Upper lobe of right lung (tissue), 1 donor: ENCODE results near the gene SH2D2A. TPM values are rescaled to one million over a fixed set of nuclear protein-coding genes. Genes with fewer than 3 reads are reported as not detected.

Source experiments
- ATAC-seq: fragments of 200-7000 bp; cut with Tn5 transposase; one replicate; pipeline ENCODE4 v1.9.1; 2020; ENCODE audit warnings: mild to moderate bottlenecking, moderate library complexity
- DNase-seq: peaks from one replicate; pipeline ENCODE4 v3.0.0-alpha.2; 2020
- H3K27ac ChIP-seq: fragments of 200-600 bp; one replicate; pipeline ENCODE4 v1.8.0; 2022
- H3K27me3 ChIP-seq: fragments of 200-600 bp; one replicate; pipeline ENCODE4 v1.8.0; 2022; ENCODE audit warnings: mild to moderate bottlenecking
- H3K36me3 ChIP-seq: fragments of 200-600 bp; one replicate; pipeline ENCODE4 v1.8.0; 2022
- H3K4me1 ChIP-seq: fragments of 200-600 bp; one replicate; pipeline ENCODE4 v1.8.0; 2022
- H3K4me3 ChIP-seq: fragments of 200-600 bp; one replicate; pipeline ENCODE4 v1.8.0; 2022; ENCODE audit warnings: mild to moderate bottlenecking
- H3K9me3 ChIP-seq: fragments of 200-600 bp; one replicate; pipeline ENCODE4 v1.8.0; 2022
- intact Hi-C: fragments of 100-400 bp; cut with DNase I; formaldehyde crosslinking; loops from one replicate; pipeline ENCODE4 v1.11.0; 2022
- total RNA-seq: library from RNA; stranded (reverse); fragmentation: NEBNext Ultra II Directional; extraction: Animal tissue kit (Norgen Biotek cat#: 25700); gene quantifications from one replicate; pipeline ENCODE4 v1.2.1, GENCODE V29; 2021
- TF ChIP-seq, protein P1 (sequence below): fragments of 200-600 bp; IDR thresholded peaks from one replicate; pipeline ENCODE4 v1.8.0; 2022; ENCODE audit warnings: antibody characterized with exemption
- donor health status: DM: no; HTN: yes; CAD: no; lungs with severe emphysema.

Gene SH2D2A
- total RNA-seq, 1 donor from 2014 or later = 3.8 TPM

DNA sequence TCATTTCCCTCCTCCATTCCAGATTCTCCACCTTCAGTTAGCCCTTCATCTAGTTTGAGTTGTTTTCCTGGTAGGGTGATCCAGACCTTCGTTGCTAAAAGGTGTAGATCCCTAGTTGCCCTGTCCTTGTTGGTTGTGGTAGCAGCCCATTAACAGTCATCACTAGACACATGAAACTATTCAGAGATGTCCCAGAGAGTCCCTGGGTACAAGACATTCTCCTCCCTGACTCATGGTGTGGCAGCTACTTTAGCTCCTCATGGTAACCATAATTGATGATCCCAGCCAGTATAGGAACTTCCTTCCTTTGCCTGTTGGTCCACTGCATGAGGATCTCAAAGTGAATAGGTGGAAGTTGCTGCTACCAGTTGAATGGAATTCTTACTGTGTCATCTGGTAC is 6.0 kb upstream of the SH2D2A start:
- no peaks in the 10 kb centered on the region for H3K27me3 ChIP-seq
- H3K4me3 ChIP-seq = no peak overlapping the region
- H3K36me3 ChIP-seq = no peaks in the 10 kb centered on the region
- intact Hi-C loops = no loop called here
- no peak for ATAC-seq
- TF ChIP-seq, protein P1, sequence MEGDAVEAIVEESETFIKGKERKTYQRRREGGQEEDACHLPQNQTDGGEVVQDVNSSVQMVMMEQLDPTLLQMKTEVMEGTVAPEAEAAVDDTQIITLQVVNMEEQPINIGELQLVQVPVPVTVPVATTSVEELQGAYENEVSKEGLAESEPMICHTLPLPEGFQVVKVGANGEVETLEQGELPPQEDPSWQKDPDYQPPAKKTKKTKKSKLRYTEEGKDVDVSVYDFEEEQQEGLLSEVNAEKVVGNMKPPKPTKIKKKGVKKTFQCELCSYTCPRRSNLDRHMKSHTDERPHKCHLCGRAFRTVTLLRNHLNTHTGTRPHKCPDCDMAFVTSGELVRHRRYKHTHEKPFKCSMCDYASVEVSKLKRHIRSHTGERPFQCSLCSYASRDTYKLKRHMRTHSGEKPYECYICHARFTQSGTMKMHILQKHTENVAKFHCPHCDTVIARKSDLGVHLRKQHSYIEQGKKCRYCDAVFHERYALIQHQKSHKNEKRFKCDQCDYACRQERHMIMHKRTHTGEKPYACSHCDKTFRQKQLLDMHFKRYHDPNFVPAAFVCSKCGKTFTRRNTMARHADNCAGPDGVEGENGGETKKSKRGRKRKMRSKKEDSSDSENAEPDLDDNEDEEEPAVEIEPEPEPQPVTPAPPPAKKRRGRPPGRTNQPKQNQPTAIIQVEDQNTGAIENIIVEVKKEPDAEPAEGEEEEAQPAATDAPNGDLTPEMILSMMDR = no peak
- no peak for DNase-seq
- H3K9me3 ChIP-seq = no peaks in the 10 kb centered on the region
- no peaks in the 10 kb centered on the region for H3K4me1 ChIP-seq
- no peak overlapping the region for H3K27ac ChIP-seq

DNA sequence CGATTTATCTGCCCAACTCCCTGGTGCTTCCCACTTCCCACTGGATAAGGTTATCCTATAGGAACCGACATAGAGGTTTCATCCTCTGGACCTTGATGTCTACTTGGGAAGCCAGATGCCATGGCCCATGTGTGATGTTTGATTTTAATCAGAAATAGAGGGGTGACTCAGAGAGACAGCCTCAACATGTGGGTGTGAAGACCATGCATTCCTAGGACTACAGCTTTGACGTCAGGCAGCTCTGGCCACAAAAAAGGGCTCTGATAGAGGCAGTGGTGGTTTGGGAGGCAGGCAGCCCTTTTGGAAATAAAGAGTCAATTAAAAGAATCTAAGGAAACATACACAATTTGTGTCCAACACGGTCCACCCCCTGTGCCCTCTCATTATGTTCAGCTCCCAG is 5.2 kb upstream of the SH2D2A start:
- no peak for DNase-seq
- H3K27me3 ChIP-seq = no peaks in the 10 kb centered on the region
- TF ChIP-seq, protein P1 = no peak
- no peaks in the 10 kb centered on the region for H3K9me3 ChIP-seq
- H3K36me3 ChIP-seq = no peaks in the 10 kb centered on the region
- intact Hi-C loops = no loop called here
- peaks cover under 1% of the 10 kb centered on the region for H3K4me1 ChIP-seq
- no peak overlapping the region for H3K4me3 ChIP-seq
- no peak overlapping the region for H3K27ac ChIP-seq
- no peak for ATAC-seq

DNA sequence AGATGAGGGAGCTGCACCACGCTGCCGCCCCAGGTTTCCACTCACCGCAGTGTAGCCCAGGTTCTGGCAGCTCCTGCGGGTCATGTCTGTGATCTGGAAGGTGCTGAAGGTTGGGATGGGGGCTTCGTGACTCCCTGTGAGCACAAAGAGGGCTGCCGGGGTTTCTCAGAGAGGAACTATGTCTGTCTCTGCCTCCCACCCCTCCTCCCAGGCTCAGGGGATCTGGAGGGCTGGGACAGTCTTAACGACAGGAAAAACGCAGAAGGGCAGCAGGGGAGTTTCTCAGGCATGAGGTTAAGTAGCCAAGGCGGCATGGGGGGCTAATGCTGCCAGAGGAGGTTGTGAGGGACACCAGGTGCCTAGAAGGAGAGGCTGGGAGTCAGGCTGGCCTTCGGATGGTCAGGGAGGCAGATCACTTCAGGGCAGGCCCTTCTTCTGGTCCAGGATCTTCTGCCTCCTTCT is 656 bp downstream of the SH2D2A start:
- H3K4me3 ChIP-seq = peak overlapping the region; percentile 38
- DNase-seq = no peak

DNA sequence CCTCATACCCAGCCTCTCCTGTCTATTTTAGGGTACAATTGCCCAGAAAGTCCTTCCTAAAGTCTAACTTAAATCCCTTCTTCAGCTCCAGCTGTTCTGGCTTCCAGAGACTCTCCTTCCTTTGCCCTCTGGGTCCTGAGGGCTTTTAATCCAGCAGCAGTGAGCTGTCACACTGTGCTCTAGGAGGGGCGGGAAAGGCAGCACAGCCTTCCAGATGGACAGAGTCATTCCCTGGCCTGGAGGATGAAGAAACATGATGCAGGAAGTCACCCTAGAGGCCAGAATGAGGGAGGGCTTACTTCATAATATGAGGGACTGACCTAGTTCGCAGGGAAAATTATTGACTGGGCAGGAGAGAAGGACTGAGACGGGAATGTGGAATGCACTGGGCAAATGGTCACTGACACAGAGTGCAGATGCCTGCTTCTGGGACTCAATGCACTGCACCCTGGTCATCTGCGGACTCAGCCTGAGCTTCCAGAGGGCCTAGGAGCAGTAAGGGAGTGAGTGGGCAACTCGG is 1.3 kb downstream of the SH2D2A start:
- Histone ChIP-seq H3K36me3 (no peaks in the 10 kb centered on the region), H3K4me1 (peaks cover 20% of the 10 kb centered on the region), H3K27ac (peak overlapping the region; percentile 72), H3K27me3 (no peaks in the 10 kb centered on the region), H3K4me3 (peak overlapping the region; percentile 38), H3K9me3 (no peaks in the 10 kb centered on the region)
- intact Hi-C loops = no loop called here
- ATAC-seq (peak; percentile 28), DNase-seq (no peak)
- TF ChIP-seq, protein P1 = no peak

More for the DNA sequence above, 656 bp downstream of the SH2D2A start:
- H3K27me3 ChIP-seq = no peaks in the 10 kb centered on the region
- H3K36me3 ChIP-seq = no peaks in the 10 kb centered on the region
- TF ChIP-seq, protein P1 = no peak
- no peak for ATAC-seq
- H3K9me3 ChIP-seq = no peaks in the 10 kb centered on the region
- H3K27ac ChIP-seq = peak overlapping the region; percentile 72
- intact Hi-C loops = no loop called here
- peaks cover 20% of the 10 kb centered on the region for H3K4me1 ChIP-seq

DNA sequence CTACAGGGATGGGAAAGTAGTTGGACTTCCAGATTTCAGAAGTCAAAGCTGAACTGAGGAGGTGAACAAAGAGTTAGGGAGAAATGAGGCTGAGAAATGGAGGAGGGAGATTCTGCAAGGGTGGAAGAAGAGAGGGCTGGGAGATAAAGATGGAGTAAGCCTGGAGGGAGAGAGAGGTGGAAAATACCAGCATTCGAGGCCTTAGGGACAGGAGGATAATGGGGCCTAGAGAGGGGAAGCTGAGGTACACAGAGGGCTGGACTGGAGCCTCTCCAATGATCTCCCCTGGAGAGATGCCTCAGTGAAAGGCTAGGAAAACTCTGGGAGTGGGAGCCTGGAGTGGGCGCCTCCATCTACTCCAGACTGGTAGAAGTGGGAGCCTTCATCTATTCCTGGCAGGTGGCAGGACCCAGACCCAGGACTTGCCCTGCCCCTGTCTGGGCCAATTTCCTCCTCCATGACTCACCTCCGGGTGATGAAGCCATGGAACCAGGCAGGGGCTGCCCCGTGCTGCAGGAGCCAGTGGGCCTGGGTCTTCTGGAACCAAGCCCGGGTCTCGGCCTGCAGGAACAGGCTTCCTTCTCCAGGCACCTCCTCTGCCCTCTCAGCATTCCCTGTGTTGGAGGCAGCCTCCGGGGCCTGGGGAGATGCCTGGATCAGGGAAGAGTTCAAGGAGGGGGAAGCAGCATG is 1.9 kb downstream of the SH2D2A start:
- TF ChIP-seq, protein P1 = no peak
- intact Hi-C loops = no loop called here
- no peaks in the 10 kb centered on the region for H3K36me3 ChIP-seq
- DNase-seq (no peak), ATAC-seq (no peak)
- H3K9me3 ChIP-seq = no peaks in the 10 kb centered on the region
- peak overlapping the region; percentile 52 for H3K4me3 ChIP-seq
- H3K27me3 ChIP-seq = no peaks in the 10 kb centered on the region
- H3K4me1 ChIP-seq = peaks cover 20% of the 10 kb centered on the region
- peak overlapping the region; percentile 51 for H3K27ac ChIP-seq
